ELF-1 (cell line): Measurements from ENCODE around the gene HOXB6.

Source experiments
- DNase-seq: peaks from one replicate; pipeline ENCODE4 v3.0.0-alpha.2; 2016; ENCODE audit warnings: low read depth, low spot score

The HOXB6 gene

DNA sequence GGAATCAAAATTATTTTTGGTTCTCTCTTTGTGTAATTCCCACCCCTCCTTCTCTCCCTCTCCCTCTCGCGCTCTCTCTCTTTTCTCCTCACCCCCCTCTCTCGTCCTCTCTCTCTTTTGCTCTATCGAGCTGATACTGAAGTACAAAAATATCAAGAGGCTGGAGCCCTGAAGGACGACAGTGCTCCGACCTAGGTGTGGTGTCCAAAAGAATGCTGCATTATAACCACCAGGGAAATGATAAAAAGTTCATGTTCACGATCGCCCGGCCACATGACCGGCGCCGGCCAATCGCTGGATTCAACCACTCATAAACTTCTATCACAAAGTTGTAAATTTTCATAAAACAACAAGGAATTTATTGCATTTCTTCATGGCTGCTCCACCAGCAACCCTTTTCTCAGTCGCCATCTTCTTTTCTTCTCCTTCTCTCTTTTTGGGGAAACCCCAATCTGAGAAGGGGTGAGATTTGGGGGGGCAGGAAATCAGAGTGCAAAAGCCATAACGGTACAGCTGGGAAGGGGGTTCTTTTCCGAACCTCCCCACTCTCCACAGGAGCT, at the start of gene HOXB6:
Gene HOXB6 (minus strand): TSS at position 217 of the 560 bp plus-strand sequence. CDS start 6,836 bp downstream, outside the sequence.
- no peak for DNase-seq

DNA sequence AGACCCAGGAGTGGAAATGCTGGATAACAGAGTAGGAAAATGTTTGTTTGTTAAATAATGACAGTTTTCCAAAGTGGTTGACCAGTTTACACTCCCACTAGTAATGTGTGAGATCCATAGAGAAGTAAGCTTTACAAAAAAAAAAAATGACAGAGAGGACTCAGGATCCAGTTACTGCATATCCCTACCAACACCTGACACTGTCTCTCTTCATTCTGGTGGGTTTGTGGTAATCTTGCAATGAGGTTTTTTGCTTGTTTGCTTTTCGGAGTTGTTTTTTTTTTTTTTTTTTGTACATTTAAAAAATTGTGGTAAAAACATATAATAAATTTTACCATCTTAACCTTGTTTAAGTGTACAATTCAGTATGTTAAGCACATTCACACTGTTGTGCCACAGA, 45.0 kb upstream of the HOXB6 start:
- no peak for DNase-seq

DNA sequence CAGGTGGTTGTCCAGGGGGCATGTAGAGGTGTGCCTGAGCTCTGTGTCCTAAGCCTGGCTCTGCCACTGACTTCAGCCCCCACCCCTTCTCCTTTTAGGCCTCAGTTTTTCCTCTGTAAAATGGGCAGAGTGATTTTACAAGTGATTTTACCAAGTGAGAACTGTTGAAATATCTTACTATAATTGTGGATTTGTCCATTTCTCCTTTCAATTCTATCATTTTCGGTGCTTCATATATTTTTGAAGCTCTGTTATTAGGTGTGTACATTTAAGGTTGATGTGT, 43.1 kb upstream of the HOXB6 start:
- no peak for DNase-seq

DNA sequence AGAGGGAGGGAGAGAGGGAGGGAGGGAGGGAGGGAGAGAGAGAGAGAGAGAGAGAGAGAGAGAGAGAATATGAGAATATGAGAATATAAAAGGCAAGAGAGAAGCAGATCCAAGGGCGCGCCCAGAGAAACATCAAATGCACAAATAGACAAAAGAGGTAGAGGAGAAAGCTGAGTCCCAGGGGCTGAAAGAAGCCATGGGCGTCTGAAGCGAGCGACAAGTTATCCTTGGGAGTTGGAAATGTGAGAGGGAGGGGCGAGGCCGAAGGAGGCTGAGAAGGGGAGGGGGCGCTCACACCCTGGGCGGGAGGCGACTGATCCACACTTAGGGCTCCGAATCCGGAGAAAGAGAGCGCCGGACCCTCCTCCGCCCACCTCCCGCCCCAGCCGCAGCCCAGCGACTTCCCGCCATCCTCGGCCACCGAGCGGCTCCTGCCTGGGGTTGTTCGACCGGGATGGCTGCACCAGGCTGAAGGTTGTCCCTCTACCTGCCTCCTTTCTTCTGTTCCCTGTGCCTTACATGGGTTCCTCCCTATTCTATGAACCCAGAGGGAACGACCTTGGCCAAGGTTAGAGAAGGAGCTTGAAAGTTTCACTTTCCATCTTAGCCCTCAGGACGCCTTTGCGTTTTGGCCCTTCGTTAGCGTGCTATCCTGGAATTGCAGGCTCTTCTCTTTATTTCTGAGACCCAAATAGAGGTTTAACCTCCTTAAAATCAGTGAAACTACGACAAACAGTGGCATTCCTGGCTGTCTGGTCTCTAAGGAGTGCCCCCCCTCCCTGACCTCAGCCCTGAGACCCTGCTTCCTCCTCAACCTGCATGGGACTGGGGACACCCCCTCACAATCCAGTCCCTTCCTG, 42.5 kb upstream of the HOXB6 start:
- peak; percentile 58 for DNase-seq

DNA sequence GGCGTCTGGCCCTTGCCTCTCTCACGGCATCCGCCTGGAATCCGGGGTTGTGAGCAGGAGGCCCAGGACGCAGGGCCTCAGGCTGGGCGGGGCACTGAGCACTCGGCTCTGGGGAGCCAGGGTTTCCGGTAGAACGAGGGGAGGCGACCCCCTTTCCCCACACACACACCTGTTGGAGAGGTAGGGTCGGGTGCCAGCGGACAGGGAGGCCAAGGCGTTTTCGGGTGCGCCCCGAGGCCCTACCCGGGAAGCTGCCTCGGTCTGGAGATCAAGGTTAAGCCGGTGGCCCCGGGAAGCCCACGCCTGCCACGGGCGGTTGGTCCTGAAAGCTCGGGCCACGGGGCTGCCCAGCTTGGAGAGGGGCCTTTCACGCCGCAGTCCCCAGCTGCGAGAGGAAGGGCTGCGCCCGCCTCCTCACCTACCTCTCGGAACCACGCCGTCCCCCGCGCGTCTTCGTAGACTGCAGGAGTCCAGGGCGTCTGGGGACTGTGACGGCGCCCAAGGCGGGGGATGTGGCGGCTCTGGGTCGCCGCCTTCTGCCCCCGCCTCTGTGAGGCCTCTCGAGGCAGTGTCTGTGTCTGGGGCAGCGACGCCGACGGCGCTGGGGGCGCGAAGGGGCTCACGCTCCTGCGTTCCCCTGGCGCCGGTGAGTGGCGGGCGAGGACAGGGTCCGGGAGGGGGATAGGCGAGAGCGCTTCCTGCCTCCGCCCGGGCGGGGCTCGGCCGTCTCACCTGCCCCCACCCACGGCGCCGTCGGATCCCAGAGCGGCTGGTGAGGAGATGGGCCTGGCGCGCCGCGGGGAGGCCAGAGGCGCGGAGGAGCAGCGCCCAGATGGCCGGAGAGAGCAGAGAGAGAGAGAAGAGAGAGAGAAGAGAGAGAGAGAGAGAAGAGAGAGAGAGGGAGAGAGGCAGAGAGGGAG, 41.7 kb upstream of the HOXB6 start:
- peak; percentile 59 for DNase-seq

DNA sequence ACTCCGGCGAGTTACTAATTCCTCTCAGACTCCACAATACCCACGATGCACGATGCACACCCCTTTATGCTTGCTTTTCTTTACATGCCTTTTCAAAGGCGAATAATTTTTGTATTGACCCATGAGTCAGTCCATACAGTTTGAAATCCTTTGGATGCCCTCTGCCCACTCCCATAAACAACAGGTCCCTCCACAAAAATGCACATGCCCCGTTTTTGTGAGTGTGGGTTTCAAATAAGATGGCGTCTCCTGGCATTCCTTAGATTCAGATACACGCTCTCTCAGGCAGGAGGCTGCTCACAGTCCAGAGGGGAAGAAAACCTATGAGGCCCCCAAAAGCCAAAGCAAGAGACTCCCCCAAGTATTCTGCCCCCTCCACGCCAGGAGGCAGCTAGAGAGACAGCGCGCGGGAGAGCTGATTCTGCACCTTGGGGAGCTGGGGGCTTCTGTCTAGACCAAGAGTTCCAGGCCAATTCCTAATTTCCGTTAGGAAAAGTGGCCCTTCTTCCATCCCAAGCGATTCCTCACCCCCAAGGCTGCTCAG, 40.9 kb upstream of the HOXB6 start:
- no peak for DNase-seq

DNA sequence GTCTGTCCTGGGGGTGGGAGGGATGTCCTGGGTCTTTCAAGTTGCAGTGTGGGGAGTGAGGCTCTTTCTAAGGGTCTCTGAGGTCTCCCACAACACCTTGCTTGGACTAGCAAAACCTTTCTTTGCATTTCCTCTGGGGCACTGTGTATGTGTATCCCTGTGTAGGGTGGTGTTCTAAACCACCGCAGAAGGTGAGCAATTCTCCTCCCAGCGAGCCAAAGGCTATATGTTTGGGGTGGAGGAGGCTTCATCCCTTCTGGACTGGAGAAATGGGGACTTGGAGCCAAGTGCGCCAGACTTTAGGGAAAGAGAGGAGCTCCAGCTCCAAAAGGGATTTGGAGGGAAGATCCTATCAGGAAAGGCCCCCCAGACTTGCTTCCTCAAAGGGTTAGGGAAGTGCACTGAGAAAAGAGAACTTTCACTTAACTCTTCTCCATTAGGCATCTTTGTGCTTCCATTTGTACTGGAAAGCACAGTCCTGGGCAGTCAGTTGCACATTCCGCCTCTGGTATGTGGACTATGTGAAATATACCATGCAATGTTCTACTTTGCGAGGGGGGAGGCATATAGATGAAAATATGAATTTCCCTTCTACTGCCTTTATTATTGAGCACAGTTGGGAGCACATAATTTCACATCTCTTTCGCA, 40.2 kb upstream of the HOXB6 start:
- DNase-seq: no peak

DNA sequence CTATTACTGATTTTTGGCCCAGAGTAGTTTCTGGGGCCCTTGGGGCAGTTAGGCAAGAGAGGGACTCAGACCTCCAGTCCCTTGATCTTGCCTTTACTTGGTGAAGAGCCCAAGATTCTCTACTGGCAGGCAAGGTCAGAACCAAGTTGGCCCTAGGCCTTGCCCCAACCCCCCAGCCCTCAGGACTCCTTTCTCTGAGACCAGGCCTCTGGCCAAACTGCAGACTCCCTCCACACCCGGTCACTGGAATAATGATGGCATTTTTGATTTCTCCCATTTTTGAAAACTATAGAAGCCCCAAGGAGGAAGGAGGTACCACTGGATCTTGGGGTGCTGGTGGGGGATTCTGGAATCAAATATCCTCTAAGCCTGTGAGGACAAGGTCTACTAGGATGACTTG, 39.4 kb upstream of the HOXB6 start:
- no peak for DNase-seq

DNA sequence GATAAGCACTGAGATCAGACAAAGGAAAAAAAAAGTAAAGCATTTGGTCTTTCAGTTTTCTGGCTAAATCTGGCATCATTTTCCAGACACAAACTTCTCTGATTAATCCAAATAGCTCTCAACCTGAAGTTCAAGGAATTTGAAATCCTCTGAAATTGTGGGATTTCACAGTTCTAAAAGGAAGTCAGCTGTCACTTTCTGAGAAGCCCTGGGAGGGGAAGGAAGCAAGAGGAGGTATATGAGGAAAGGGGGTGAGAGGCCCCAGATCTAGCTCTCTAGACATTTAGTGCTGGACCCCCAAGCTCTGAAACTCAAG, 38.9 kb upstream of the HOXB6 start:
- no peak for DNase-seq

DNA sequence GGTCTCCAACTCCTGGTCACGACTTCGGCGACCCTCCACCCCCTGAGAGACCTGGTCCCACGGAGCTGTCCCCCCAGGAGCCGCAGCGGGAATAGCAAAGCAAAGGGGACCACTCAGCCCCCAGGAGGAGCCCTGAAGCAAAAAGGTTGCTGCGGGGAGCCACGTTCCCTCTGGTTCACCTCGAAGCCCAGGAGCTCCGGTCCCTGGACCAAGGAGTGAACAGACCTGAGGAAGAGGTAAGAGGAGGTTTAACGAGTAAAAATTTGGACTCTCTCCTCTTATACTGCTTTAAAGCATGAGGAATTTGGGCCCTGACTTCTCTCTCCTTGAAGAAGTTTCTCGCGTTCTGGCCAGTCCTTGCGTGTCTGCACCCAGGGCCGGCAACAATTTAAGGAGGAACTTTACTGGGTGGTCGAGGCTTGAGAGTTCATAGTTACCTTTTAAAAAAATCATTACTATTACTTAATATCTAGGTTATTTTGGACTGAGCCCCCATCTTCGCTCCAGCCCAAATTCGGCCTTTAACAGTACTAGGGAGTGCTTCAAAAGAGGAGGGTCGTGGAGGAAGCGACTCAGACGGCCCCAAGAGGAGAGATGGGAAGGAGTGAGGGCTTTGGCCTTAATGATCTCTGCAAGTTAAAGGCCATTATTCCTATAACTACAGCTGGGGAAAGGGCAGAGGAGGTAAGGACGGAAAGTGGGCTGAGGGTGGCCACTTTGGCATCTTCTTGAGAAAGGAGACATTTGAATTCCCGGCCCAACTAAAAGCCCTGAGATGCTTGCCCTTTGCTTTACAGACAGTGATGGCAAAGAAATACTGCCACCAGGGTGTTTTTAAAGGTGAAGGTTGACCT, 38.3 kb upstream of the HOXB6 start:
- no peak for DNase-seq

DNA sequence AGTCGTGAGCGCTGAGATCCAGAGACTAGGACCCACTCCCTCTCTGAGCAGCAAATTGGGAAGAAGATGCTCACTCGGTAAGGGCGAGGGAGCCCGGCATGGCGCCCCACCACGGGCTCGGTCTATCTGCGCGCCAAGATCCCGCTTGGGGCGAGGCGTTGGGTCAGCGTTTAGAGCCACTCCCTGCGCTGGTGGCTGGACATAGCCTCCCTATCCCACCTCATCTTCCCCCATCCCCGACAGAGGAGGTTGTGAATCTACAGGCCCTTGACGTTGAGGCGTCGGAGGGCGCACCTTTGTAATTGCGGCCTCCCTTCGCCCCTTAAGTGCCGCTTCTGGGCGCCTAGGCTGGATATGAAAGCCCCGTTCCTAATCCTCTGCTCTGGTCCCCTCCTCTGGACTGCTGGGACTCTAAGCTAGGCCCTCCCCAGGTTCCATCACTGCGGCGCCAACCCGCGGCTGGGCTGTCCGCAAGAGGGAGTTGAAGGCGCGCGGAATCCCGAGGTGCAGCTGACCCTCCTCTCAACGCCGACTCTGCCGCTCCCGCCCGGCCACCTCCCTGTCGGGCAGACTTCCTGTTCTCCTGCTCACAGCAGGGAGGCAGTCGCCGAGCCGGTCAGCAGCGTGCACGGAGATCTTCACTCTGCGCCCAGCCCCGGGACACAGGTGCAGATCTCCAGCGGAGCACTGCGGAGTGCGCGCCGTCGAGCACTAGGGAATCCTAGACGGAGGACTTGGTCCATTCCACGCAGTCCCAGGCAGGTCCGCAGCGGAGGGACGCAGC, 37.5 kb upstream of the HOXB6 start:
- DNase-seq: peak; percentile 86

DNA sequence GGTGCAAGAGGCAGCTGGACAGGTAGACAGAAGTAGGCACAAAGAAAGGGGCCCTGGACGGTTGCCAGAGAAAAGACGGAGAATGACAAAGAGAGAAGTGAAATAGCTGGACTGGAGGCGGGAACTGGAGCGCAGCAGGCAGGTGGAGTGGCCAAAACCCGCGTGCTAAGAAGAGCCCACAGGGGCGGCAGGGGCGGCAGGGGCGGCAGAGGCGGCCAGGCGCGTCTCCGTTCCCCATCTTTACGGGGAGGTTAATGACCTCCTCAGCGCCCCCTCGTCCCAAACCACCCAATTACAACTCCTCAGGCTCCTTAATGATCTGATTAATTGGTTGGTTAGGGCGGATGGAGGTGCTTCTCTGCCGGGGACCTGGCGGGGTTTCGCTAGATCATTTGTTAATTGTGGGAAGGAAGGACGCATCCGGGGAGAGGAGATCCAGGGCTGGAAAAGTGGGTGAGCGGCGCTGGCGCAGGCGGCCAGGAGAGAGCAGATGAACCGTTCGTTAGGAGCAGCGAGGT, 36.8 kb upstream of the HOXB6 start:
- peak; percentile 33 for DNase-seq

DNA sequence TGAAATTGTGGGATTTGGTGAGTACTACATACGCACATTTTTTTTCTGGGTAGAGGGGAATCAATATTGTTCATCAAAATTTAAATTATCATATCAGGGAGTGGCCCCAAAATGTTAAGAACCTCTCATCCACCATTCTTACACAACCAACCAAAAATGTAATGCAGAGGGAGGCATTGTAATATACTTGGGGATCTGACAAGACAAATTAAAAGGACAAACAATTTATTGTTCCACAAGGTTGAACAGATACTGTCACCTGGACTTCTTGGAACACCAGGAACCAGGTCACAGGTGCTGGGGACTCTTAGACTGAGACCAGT, 36.0 kb upstream of the HOXB6 start:
- DNase-seq: no peak

DNA sequence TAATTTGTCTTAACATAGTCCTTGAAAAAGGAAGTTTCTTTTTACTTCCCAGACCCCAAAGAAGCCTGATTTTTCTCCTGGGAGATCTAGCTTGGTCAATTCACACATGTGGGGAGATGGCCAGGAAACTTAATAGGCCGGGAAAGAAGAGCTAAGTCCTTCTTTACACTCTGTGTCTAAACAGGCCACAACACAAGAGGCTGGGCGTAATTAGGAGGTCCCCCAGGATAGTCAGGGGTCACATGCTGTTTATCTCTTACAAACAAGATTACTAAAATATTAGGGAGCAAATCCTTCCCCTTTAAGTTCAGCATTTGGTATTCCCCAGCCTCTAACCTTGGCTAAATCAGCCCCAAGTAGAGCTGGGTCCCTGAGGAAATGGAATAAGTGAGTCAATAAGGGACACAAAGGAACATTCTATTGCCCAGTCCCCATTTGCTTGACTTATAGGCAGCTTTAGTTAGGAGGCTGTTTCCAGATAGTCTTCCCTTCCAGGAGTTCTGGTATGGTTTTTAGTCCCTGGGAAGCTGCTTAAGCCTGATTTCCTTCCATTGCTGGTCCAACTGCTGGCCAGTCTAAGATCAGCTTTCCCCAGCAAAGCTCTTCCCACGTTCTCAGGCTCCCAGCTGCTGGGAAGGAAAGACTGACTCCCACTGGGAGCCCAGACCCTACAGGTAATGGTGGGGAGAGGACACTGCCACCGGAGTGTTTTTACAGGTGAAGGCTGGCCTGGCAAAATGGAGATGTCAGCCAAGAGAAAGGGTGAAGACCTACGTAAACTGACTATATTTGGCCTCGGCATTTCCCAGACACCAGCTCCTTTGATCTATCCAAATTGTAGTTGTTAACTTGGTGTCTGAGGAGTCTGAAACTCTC, 35.4 kb upstream of the HOXB6 start:
- no peak for DNase-seq

DNA sequence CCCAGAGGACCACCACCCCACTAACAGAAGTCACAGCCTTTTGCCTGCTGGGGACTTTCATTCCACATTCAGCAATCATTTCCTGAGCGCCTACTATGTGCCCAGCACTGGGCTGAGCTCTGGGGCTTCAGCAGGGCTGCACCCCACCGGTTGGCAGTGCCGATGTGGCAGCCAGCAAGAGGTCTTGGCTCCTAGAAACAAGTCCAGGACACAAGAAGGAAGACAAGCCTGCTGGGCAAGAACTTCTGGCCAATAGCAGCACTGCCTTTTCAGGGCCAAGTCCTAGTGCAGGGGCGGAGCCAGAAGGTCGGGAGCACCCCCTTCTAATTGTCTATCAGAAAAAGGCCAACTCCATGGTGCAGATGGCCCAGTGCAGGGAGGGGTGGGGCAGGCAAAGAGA, 34.4 kb upstream of the HOXB6 start:
- no peak for DNase-seq

DNA sequence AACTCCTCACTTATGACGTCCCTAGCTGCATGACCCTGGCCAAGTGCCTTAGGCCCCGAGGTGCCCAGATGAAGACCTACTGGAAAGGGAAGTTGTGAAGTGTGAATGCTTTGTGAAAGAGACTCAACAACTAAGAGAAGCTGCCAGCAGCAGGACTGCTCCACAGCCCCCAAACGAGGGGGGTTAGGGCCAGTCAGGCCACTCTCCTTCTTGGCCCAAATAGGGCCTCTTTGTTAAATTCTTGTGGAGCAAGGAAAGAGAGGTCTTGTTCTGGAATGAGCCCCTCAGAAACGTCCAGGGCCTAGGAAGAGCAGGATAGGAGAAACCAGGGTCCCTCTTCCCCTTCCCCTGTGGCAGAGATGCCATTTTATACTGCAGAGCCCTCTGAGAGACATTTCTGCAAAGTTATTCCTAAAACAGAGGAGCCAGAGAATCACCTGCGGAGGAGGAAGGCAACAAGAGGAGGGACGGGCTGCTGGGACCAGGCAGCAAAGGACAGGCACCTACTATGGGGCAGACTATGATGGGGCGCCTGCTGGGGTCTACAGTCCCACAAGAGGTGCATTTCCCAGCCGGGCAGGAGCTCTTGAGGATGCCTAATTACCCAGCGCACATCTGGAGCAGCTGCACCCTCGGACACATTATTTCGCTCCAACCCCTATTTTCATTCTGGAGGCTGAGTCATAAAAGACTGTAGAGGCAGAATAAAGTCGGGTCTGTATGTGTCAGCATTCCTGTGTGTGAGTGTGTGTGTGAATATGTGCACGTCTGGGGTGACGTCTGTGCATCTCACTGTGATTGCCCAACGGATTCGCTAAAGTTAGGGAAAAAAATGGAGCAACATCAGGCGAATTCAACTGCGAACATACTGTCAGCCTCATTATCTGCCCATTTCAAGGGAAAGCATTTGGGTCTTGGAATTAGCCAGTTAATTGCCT, 32.8 kb upstream of the HOXB6 start:
- DNase-seq: no peak

DNA sequence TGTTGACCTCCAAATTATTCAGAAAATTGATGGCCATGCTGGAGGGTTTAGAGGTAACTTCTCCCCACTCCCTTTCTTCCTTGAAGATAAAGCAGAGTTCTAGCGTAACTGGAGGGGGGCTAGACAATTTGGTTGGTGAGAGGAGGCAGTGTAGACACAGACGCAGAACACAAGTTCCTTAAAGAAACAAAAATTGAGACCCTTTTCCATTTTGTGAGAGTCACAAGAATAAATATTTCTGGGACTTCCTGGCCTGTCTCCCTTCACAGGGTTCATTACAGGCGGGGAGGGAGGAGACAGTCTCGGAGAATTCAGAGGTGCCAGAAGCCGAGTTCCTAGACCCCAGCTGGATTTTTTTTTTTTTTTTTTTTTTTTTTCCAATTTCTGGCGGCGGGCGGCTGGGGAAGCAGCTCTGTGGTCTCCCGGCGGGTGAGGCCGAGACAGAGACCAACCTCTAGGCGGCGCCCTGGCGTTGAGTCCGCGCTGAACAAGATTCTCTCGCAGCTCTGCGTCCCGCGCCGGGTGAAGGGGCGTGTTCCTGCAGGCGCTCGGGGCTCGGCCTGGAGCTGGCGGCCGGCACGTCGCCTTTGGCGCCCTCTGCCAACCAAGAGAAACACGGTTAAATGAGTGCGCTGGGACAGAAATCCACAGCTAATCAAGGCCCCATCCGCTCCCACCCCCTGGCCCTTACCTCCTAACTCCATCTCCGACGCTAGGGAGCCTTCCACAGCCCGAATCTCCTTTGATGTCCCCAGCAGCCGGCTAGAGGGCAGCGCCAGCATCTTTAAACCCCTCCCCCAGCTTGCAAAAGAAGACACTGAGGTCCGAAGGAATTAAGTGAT, 31.6 kb upstream of the HOXB6 start:
- DNase-seq: peak; percentile 97
